ENCODE results near the gene MAP6D1. TPM values are rescaled to one million over a fixed set of nuclear protein-coding genes. Genes with fewer than 3 reads are reported as not detected.

Gene MAP6D1
- total and polyA plus RNA-seq, 9 of the 15 experiments (the other 6 are each of a cell fraction or from before 2014, with no cell fraction given), result 0.16 to 1.5 (median 0.44) TPM; not detected in 3

GRCh38 chr3:183839751-183840150, 14.4 kb upstream of the MAP6D1 start (continued):
- no peak for TF ChIP-seq ZHX1 (conservative IDR thresholded peaks at IDR 0.05; ENCODE audit: low read length)
- no peak for TF ChIP-seq C11orf30 (IDR thresholded peaks at IDR 0.05; ENCODE audit: low read depth)
- no peak for TF ChIP-seq SREBF2 (CRISPR knock-in tag; IDR thresholded peaks at IDR 0.05)
- no peak for TF ChIP-seq NCOA1 (IDR thresholded peaks at IDR 0.05; ENCODE audit: low read depth)
- no peak for TF ChIP-seq MTF1 (CRISPR knock-in tag; IDR thresholded peaks at IDR 0.05; ENCODE audit: borderline replicate concordance)
- TF ChIP-seq CTCF (IDR thresholded peaks at IDR 0.05 in 2 of 3, conservative IDR thresholded peaks at IDR 0.05 in 1 of 3; ENCODE audit: insufficient read depth in 2 of 3, low read depth in 1 of 3, low read length in 3 of 3), result no peak
- TF ChIP-seq ETV1 (tag; conservative IDR thresholded peaks at IDR 0.05; ENCODE audit: low read depth), result no peak
